ENCODE data around the gene C11orf65.

C11orf65 gene

DNA sequence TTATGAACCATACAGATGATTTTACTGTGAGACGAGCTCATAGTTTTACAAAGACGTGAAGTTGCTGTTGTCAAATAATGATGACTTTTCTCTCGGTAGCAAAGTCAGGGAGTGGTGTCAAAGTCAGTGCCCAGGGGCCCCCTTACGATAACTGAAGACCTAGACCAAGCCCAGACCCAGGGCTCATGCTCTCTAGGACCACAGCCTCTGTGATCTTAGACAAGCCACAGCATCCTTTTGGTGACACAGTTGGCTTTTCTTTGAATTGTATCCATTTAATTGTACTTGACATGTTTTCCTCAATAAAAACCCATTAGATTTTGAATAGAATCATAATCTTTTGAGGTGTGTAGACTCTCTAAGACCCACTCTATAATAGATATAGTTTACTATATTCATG, 48.8 kb upstream of the C11orf65 start:
- CTCF ChIA-PET: no interaction called here

GRCh38 chr11:108512708-108513107, 45.4 kb upstream of the C11orf65 start:
- ChIA-PET POLR2A (no interaction called here), CTCF (interaction anchor here (0.6 kb wide), 1 partner anchor 523 kb away, joined by 6 read pairs; no protein-coding TSS in a partner anchor)
- no peak overlapping the region for H3K27ac ChIP-seq (ENCODE audit: extremely low read depth, low read depth, low read length)
- no peaks in the 10 kb centered on the region for H3K9me3 ChIP-seq (ENCODE audit: control insufficient read depth, insufficient read depth, low read depth, low read length)
- TF ChIP-seq ZNF23 (tag by site-specific recombination; IDR thresholded peaks at IDR 0.05; ENCODE audit: borderline replicate concordance) (no peak), HOXD13 (CRISPR knock-in tag; IDR thresholded peaks at IDR 0.05; ENCODE audit: borderline replicate concordance) (no peak), ZNF138 (tag by site-specific recombination; IDR thresholded peaks at IDR 0.05; ENCODE audit: borderline replicate concordance) (no peak), ZNF639 (tag by site-specific recombination; IDR thresholded peaks at IDR 0.05) (no peak)
- no peak overlapping the region for H3K4me3 ChIP-seq (ENCODE audit: low read depth, low read length)
- H3K4me1 ChIP-seq (ENCODE audit: control insufficient read depth, insufficient read depth, low read length): no peaks in the 10 kb centered on the region
- H3K36me3 ChIP-seq (ENCODE audit: control insufficient read depth in 2 of 2, insufficient read depth in 1 of 2, low read length in 2 of 2): peaks cover 0 to 27% of the 10 kb centered on the region in 2 experiments; a peak in 1 of 3 replicates

More for the DNA sequence above, 48.8 kb upstream of the C11orf65 start:
- no peak for TF ChIP-seq ZNF148 (tag by site-specific recombination; IDR thresholded peaks at IDR 0.05; ENCODE audit: borderline replicate concordance)
- TF ChIP-seq OVOL3 (tag by site-specific recombination; IDR thresholded peaks at IDR 0.05): no peak
- TF ChIP-seq ZNF544 (tag by site-specific recombination; IDR thresholded peaks at IDR 0.05): no peak
- no peak for TF ChIP-seq ZBTB6 (tag by site-specific recombination; IDR thresholded peaks at IDR 0.05)
- no peak for TF ChIP-seq SALL2 (tag by site-specific recombination; IDR thresholded peaks at IDR 0.05; ENCODE audit: borderline replicate concordance)
- TF ChIP-seq ZFP37 (tag by site-specific recombination; IDR thresholded peaks at IDR 0.05): no peak
- no peak for TF ChIP-seq ZNF692 (tag by site-specific recombination; IDR thresholded peaks at IDR 0.05)
- no peak for TF ChIP-seq GLIS1 (tag by site-specific recombination; IDR thresholded peaks at IDR 0.05)
- no peak for TF ChIP-seq ZNF514 (tag by site-specific recombination; IDR thresholded peaks at IDR 0.05)
- no peak for TF ChIP-seq GLI2 (tag by site-specific recombination; IDR thresholded peaks at IDR 0.05; ENCODE audit: borderline replicate concordance, low read depth)
- no peak for TF ChIP-seq ZNF623 (tag by site-specific recombination; IDR thresholded peaks at IDR 0.05)
- TF ChIP-seq BCL11A (tag by site-specific recombination; IDR thresholded peaks at IDR 0.05; ENCODE audit: low read depth): no peak
- POLR2A ChIA-PET: no interaction called here
- Histone ChIP-seq H3K36me3 (ENCODE audit: control insufficient read depth in 2 of 2, insufficient read depth in 1 of 2, low read length in 2 of 2) (peaks cover 0 to 27% of the 10 kb centered on the region in 2 experiments; a peak in 1 of 3 replicates), H3K9me3 (ENCODE audit: control insufficient read depth, insufficient read depth, low read depth, low read length) (no peaks in the 10 kb centered on the region), H3K4me3 (ENCODE audit: low read depth, low read length) (no peak overlapping the region), H3K27ac (ENCODE audit: extremely low read depth, low read depth, low read length) (no peak overlapping the region), H3K4me1 (ENCODE audit: control insufficient read depth, insufficient read depth, low read length) (no peaks in the 10 kb centered on the region)

Data from HEK293 (cell line).